Measurements from ENCODE around the gene DKKL1.
"Not testable (repeated sequence)": the region's sequence is repeated elsewhere in the genome, so short reads cannot be mapped to it uniquely, and the experiment has no call there.

The DKKL1 gene

GRCh38 chr19:49363268-49364082, at the start of gene DKKL1:
DKKL1 (plus strand) TSS chr19:49363877; CDS start chr19:49363999, 122 bp downstream.
- peaks cover 18% of the 10 kb centered on the region for H3K4me1 ChIP-seq (ENCODE audit: insufficient read depth, low read length)
- peak within 1 kb of the TSS; percentile 66 for H3K9ac ChIP-seq (ENCODE audit: low read length)
- peak within 1 kb of the TSS; percentile 98 for H3K27ac ChIP-seq (ENCODE audit: low read depth, low read length)
- H3K36me3 ChIP-seq (ENCODE audit: insufficient read depth, low read length) = peaks cover 7% of the 10 kb centered on the region
- no peaks in the 10 kb centered on the region for H3K27me3 ChIP-seq (ENCODE audit: control insufficient read depth in 1 of 2, insufficient read depth in 2 of 2, low read length in 2 of 2)
- peak within 1 kb of the TSS; percentile 11 to 83 for H3K4me3 ChIP-seq (ENCODE audit: low read depth in 1 of 2, low read length in 2 of 2)
- H3K9me3 ChIP-seq (ENCODE audit: low read length) = no peaks in the 10 kb centered on the region

- H3K36me3 ChIP-seq (ENCODE audit: insufficient read depth, low read length) = peaks cover 9% of the 10 kb centered on the region
- H3K27me3 ChIP-seq (ENCODE audit: control insufficient read depth in 1 of 2, insufficient read depth in 2 of 2, low read length in 2 of 2) = no peaks in the 10 kb centered on the region
- H3K9ac ChIP-seq (ENCODE audit: low read length) = no peak overlapping the region
- no peaks in the 10 kb centered on the region for H3K9me3 ChIP-seq (ENCODE audit: low read length)
- no peaks in the 10 kb centered on the region for H3K4me1 ChIP-seq (ENCODE audit: insufficient read depth, low read length)
- no peak overlapping the region for H3K27ac ChIP-seq (ENCODE audit: low read depth, low read length)
- no peak overlapping the region for H3K4me3 ChIP-seq (ENCODE audit: low read depth in 1 of 2, low read length in 2 of 2)
Observed at GRCh38 chr19:49315111-49315510, 48.6 kb upstream of the DKKL1 start.

GRCh38 chr19:49316284-49316683, 47.4 kb upstream of the DKKL1 start:
- Histone ChIP-seq H3K9me3 (ENCODE audit: low read length) (no peaks in the 10 kb centered on the region), H3K27ac (ENCODE audit: low read depth, low read length) (no peak overlapping the region), H3K36me3 (ENCODE audit: insufficient read depth, low read length) (peaks cover under 1% of the 10 kb centered on the region), H3K4me3 (ENCODE audit: low read depth in 1 of 2, low read length in 2 of 2) (no peak overlapping the region), H3K9ac (ENCODE audit: low read length) (no peak overlapping the region), H3K27me3 (ENCODE audit: control insufficient read depth in 1 of 2, insufficient read depth in 2 of 2, low read length in 2 of 2) (no peaks in the 10 kb centered on the region), H3K4me1 (ENCODE audit: insufficient read depth, low read length) (no peaks in the 10 kb centered on the region)

GRCh38 chr19:49318296-49318695, 45.4 kb upstream of the DKKL1 start:
- Histone ChIP-seq H3K4me1 (ENCODE audit: insufficient read depth, low read length) (no peaks in the 10 kb centered on the region), H3K9ac (ENCODE audit: low read length) (no peak overlapping the region)

GRCh38 chr19:49324801-49325576, 38.7 kb upstream of the DKKL1 start, which contains the start of gene SLC6A16:
SLC6A16 (minus strand) TSS chr19:49325191; CDS start chr19:49311347, 13,844 bp downstream.
- Histone ChIP-seq H3K36me3 (ENCODE audit: insufficient read depth, low read length) (no peaks in the 10 kb centered on the region), H3K9me3 (ENCODE audit: low read length) (no peaks in the 10 kb centered on the region), H3K9ac (ENCODE audit: low read length) (no peak within 1 kb of the TSS), H3K4me1 (ENCODE audit: insufficient read depth, low read length) (no peaks in the 10 kb centered on the region), H3K27ac (ENCODE audit: low read depth, low read length) (no peak within 1 kb of the TSS), H3K4me3 (ENCODE audit: low read depth in 1 of 2, low read length in 2 of 2) (no peak within 1 kb of the TSS), H3K27me3 (ENCODE audit: control insufficient read depth in 1 of 2, insufficient read depth in 2 of 2, low read length in 2 of 2) (no peaks in the 10 kb centered on the region)

More at GRCh38 chr19:49318296-49318695, 45.4 kb upstream of the DKKL1 start:
- no peak overlapping the region for H3K4me3 ChIP-seq (ENCODE audit: low read depth in 1 of 2, low read length in 2 of 2)
- H3K27ac ChIP-seq (ENCODE audit: low read depth, low read length) = no peak overlapping the region
- H3K9me3 ChIP-seq (ENCODE audit: low read length) = no peaks in the 10 kb centered on the region
- no peaks in the 10 kb centered on the region for H3K27me3 ChIP-seq (ENCODE audit: control insufficient read depth in 1 of 2, insufficient read depth in 2 of 2, low read length in 2 of 2)
- no peaks in the 10 kb centered on the region for H3K36me3 ChIP-seq (ENCODE audit: insufficient read depth, low read length)

GRCh38 chr19:49325756-49326155, 37.9 kb upstream of the DKKL1 start:
- not testable (repeated sequence) for H3K27me3 ChIP-seq (ENCODE audit: control insufficient read depth in 1 of 2, insufficient read depth in 2 of 2, low read length in 2 of 2); H3K27ac ChIP-seq (ENCODE audit: low read depth, low read length); H3K4me1 ChIP-seq (ENCODE audit: insufficient read depth, low read length); H3K9ac ChIP-seq (ENCODE audit: low read length); H3K36me3 ChIP-seq (ENCODE audit: insufficient read depth, low read length); H3K9me3 ChIP-seq (ENCODE audit: low read length); H3K4me3 ChIP-seq (ENCODE audit: low read depth in 1 of 2, low read length in 2 of 2)

GRCh38 chr19:49326165-49326704, 37.4 kb upstream of the DKKL1 start:
- no peaks in the 10 kb centered on the region for H3K9me3 ChIP-seq (ENCODE audit: low read length)

GRCh38 chr19:49327878-49328544, 35.7 kb upstream of the DKKL1 start:
- Histone ChIP-seq H3K4me1 (ENCODE audit: insufficient read depth, low read length) (no peaks in the 10 kb centered on the region), H3K9ac (ENCODE audit: low read length) (no peak overlapping the region), H3K36me3 (ENCODE audit: insufficient read depth, low read length) (no peaks in the 10 kb centered on the region), H3K27me3 (ENCODE audit: control insufficient read depth in 1 of 2, insufficient read depth in 2 of 2, low read length in 2 of 2) (no peaks in the 10 kb centered on the region), H3K9me3 (ENCODE audit: low read length) (no peaks in the 10 kb centered on the region), H3K27ac (ENCODE audit: low read depth, low read length) (no peak overlapping the region), H3K4me3 (ENCODE audit: low read depth in 1 of 2, low read length in 2 of 2) (no peak overlapping the region)

More at GRCh38 chr19:49326165-49326704, 37.4 kb upstream of the DKKL1 start:
- Histone ChIP-seq H3K4me1 (ENCODE audit: insufficient read depth, low read length) (no peaks in the 10 kb centered on the region), H3K36me3 (ENCODE audit: insufficient read depth, low read length) (no peaks in the 10 kb centered on the region), H3K9ac (ENCODE audit: low read length) (no peak overlapping the region), H3K27me3 (ENCODE audit: control insufficient read depth in 1 of 2, insufficient read depth in 2 of 2, low read length in 2 of 2) (no peaks in the 10 kb centered on the region), H3K27ac (ENCODE audit: low read depth, low read length) (no peak overlapping the region), H3K4me3 (ENCODE audit: low read depth in 1 of 2, low read length in 2 of 2) (no peak overlapping the region)

- H3K27ac ChIP-seq (ENCODE audit: low read depth, low read length) = no peak overlapping the region
Observed at GRCh38 chr19:49328741-49329140, 34.9 kb upstream of the DKKL1 start.

GRCh38 chr19:49331187-49331586, 32.5 kb upstream of the DKKL1 start:
- H3K9me3 ChIP-seq (ENCODE audit: low read length); H3K4me3 ChIP-seq (ENCODE audit: low read depth in 1 of 2, low read length in 2 of 2); H3K36me3 ChIP-seq (ENCODE audit: insufficient read depth, low read length); H3K27me3 ChIP-seq (ENCODE audit: control insufficient read depth in 1 of 2, insufficient read depth in 2 of 2, low read length in 2 of 2); H3K4me1 ChIP-seq (ENCODE audit: insufficient read depth, low read length); H3K27ac ChIP-seq (ENCODE audit: low read depth, low read length); H3K9ac ChIP-seq (ENCODE audit: low read length): not testable (repeated sequence)

More at GRCh38 chr19:49328741-49329140, 34.9 kb upstream of the DKKL1 start:
- Histone ChIP-seq H3K36me3 (ENCODE audit: insufficient read depth, low read length) (no peaks in the 10 kb centered on the region), H3K4me3 (ENCODE audit: low read depth in 1 of 2, low read length in 2 of 2) (no peak overlapping the region), H3K9me3 (ENCODE audit: low read length) (no peaks in the 10 kb centered on the region), H3K27me3 (ENCODE audit: control insufficient read depth in 1 of 2, insufficient read depth in 2 of 2, low read length in 2 of 2) (no peaks in the 10 kb centered on the region), H3K4me1 (ENCODE audit: insufficient read depth, low read length) (no peaks in the 10 kb centered on the region), H3K9ac (ENCODE audit: low read length) (no peak overlapping the region)

- no peak overlapping the region for H3K9ac ChIP-seq (ENCODE audit: low read length)
- no peaks in the 10 kb centered on the region for H3K27me3 ChIP-seq (ENCODE audit: control insufficient read depth in 1 of 2, insufficient read depth in 2 of 2, low read length in 2 of 2)
- H3K4me1 ChIP-seq (ENCODE audit: insufficient read depth, low read length) = no peaks in the 10 kb centered on the region
- H3K9me3 ChIP-seq (ENCODE audit: low read length) = no peaks in the 10 kb centered on the region
- no peak overlapping the region for H3K4me3 ChIP-seq (ENCODE audit: low read depth in 1 of 2, low read length in 2 of 2)
- no peaks in the 10 kb centered on the region for H3K36me3 ChIP-seq (ENCODE audit: insufficient read depth, low read length)
- no peak overlapping the region for H3K27ac ChIP-seq (ENCODE audit: low read depth, low read length)
Observed at GRCh38 chr19:49331616-49332055, 32.0 kb upstream of the DKKL1 start.

All from muscle layer of colon (tissue), 2 donors.